Spleen (tissue), 11 donors: ENCODE data around the gene ARMC12. TPM values are rescaled to one million over a fixed set of nuclear protein-coding genes. Genes with fewer than 3 reads are reported as not detected.

Experiments
- DNase-seq: peaks from one replicate; pipeline ENCODE4 v3.0.0-alpha.2; 2020
- H3K27ac ChIP-seq, 8 donors: fragments of 200-600 bp; sonication (generic) in 7 of 8; 1 replicate in 4 of 8; 2 replicates in 4 of 8; pipeline versions ENCODE4 v1.5.0 to v1.8.0; 2016 to 2021; ENCODE audit warnings: inconsistent platforms in 4 of 8, mild to moderate bottlenecking in 4 of 8, moderate library complexity in 1 of 8
- H3K27me3 ChIP-seq, 7 donors: fragments of 200-600 bp; sonication (generic) in 6 of 7; replicated peaks in 1 of 7; 1 replicate in 4 of 7; 2 replicates in 3 of 7; pipeline versions ENCODE4 v1.5.0 to v1.8.0; 2016 to 2021; ENCODE audit warnings: inconsistent platforms in 3 of 7, mild to moderate bottlenecking in 1 of 7
- H3K36me3 ChIP-seq, 6 donors: fragments of 200-600 bp; sonication (generic) in 5 of 6; 1 replicate in 4 of 6; 2 replicates in 2 of 6; pipeline versions ENCODE4 v1.5.0 to v1.8.0; 2016 to 2021; ENCODE audit warnings: inconsistent platforms in 2 of 6
- H3K4me1 ChIP-seq, 6 donors: fragments of 200-600 bp; sonication (generic) in 5 of 6; 1 replicate in 3 of 6; 2 replicates in 3 of 6; pipeline versions ENCODE4 v1.5.0 to v1.8.0; 2016 to 2021; ENCODE audit warnings: inconsistent platforms in 3 of 6
- H3K4me3 ChIP-seq, 8 donors: fragments of 200-600 bp; sonication (generic) in 7 of 8; 1 replicate in 4 of 8; 2 replicates in 4 of 8; pipeline versions ENCODE4 v1.5.0 to v1.8.0; 2016 to 2021; ENCODE audit warnings: inconsistent platforms in 4 of 8, mild to moderate bottlenecking in 4 of 8, moderate library complexity in 2 of 8
- H3K9me3 ChIP-seq, 8 donors: fragments of 200-600 bp; sonication (generic) in 7 of 8; 1 replicate in 4 of 8; 2 replicates in 4 of 8; pipeline versions ENCODE4 v1.5.0 to v1.8.0; 2016 to 2021; ENCODE audit warnings: inconsistent platforms in 4 of 8
- POLR2A ChIP-seq, 3 donors: fragments of 450-650 bp; IDR thresholded peaks; one replicate each; pipeline ENCODE4 v1.5.1; 2017; ENCODE audit warnings: antibody characterized with exemption in 3 of 3, mild to moderate bottlenecking in 1 of 3
- POLR2AphosphoS5 ChIP-seq, 3 donors: sonication (generic); formaldehyde crosslinking; IDR thresholded peaks; one replicate each; pipeline ENCODE4 v1.5.1; 2017; ENCODE audit warnings: antibody characterized with exemption in 3 of 3
- WGBS, 5 donors: extraction: QIAGEN DNeasy Blood & Tissue Kit in 3 of 5; methylation state at CpG; one replicate each; pipeline versions ENCODE4 v1.1.5 to v1.1.7; 2013 to 2018; 5-methylcytosine and 5-hydroxymethylcytosine counted together
- intact Hi-C: fragments of 100-400 bp; cut with DNase I; formaldehyde crosslinking; loops from one replicate; pipeline ENCODE4 v1.15.0; 2023; ENCODE audit warnings: low total_unique reads
- polyA plus RNA-seq, 3 donors: library from polyadenylated mRNA; stranded (reverse); fragments of 200-250 nt; gene quantifications; one replicate each; pipeline ENCODE4 v1.2.1, GENCODE V29; 2013
- total RNA-seq, 7 donors: library from RNA; depleted of rRNA in 3 of 7; stranded (reverse); fragments of >200 nt in 3 of 7; fragmentation: NEBNext Ultra II Directional in 4 of 7; extraction: Animal tissue kit (Norgen Biotek cat#: 25700) in 4 of 7; gene quantifications; one replicate each; pipeline versions ENCODE4 v1.1.0 to v1.2.1, GENCODE V29; 2016 to 2021
- TF ChIP-seq, protein P1 (sequence below), 11 experiments: fragments of 200-600 bp in 7 of 11; fragments of 450-650 bp in 4 of 11; sonication (generic) in 4 of 11; IDR thresholded peaks in 8 of 11; conservative IDR thresholded peaks in 3 of 11; 1 replicate in 7 of 11; 2 replicates in 4 of 11; pipeline versions ENCODE4 v1.4.0 to v1.8.0; 2016 to 2021; ENCODE audit warnings: antibody characterized with exemption in 11 of 11, inconsistent platforms in 4 of 11, mild to moderate bottlenecking in 1 of 11
- donor health status: healthy with polysubstance abuse.
- donor health status: DM: no; HTN: no; CAD: no; lungs with moderate emphysema.
- donor health status: DM: no; HTN: no; CAD: no.
- donor health status: Bipolar disorder and iron deficiency.
- donor health status: healthy.
- donor health status: DM: no; HTN: no; CAD: no.
- donor health status: DM: yes; HTN: yes; CAD: no.

ARMC12 gene
- total and polyA plus RNA-seq, 10 donors = 0.23 to 4.1 (median 1.2) TPM

DNA sequence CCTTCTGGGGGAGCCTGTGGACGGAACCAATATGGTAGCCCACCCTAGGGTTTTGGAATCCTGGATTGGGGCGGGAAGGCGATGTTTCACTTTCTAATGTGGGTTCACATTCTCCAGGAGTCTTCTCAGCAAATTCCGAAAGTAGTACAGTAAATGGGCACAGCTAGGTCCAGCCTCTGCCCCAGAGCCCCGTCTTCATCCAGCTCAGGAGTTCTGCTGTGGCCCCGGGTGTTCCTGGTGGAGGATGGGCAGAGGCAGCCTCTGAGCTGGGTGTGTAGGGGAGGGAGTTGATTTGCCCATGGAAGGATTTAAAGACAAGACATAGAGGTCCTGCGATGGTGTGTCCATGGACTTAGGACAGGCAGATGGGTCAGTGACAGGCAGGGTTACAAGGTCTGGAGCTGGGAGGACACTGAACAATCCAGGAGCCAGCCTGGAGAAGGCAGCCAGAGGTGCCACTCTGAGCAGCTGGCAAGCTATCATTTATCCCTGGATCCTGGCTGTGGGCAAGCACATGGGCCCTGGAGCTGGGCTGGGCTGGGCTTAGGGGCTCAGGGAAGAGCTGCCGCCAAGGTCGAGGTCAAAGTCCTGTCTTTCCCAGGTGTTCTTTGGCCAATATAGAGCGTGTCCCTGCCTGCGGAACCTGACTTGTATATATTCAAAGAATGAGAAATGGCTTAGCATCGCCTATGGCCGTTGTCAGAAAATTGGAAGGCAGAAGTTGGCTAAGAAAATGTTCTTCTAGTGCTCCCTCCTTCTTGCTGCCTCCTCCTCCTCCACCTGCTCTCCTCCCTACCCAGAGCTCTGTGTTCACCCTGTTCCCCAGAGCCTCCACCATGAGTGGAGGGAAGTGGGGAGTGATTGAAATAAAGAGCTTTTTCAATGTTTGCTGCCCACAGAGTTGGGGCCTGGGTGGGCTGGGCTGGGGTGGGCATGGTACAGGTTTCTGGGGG lies 50.7 kb downstream of the ARMC12 start:
- no peak for TF ChIP-seq POLR2AphosphoS5 (IDR thresholded peaks at IDR 0.05)
- no peak for TF ChIP-seq POLR2A (IDR thresholded peaks at IDR 0.05)
- TF ChIP-seq, protein P1, sequence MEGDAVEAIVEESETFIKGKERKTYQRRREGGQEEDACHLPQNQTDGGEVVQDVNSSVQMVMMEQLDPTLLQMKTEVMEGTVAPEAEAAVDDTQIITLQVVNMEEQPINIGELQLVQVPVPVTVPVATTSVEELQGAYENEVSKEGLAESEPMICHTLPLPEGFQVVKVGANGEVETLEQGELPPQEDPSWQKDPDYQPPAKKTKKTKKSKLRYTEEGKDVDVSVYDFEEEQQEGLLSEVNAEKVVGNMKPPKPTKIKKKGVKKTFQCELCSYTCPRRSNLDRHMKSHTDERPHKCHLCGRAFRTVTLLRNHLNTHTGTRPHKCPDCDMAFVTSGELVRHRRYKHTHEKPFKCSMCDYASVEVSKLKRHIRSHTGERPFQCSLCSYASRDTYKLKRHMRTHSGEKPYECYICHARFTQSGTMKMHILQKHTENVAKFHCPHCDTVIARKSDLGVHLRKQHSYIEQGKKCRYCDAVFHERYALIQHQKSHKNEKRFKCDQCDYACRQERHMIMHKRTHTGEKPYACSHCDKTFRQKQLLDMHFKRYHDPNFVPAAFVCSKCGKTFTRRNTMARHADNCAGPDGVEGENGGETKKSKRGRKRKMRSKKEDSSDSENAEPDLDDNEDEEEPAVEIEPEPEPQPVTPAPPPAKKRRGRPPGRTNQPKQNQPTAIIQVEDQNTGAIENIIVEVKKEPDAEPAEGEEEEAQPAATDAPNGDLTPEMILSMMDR (IDR thresholded peaks at IDR 0.05 in 8 of 11, conservative IDR thresholded peaks at IDR 0.05 in 3 of 11) = no peak
- H3K4me1 ChIP-seq = peaks cover 0 to 7% (median 0%) of the 10 kb centered on the region in 6 donors
- no peaks in the 10 kb centered on the region for H3K36me3 ChIP-seq
- intact Hi-C loops = no loop called here
- H3K27me3 ChIP-seq = peaks cover 0 to 63% (median 32%) of the 10 kb centered on the region in 7 donors
- WGBS, 5 donors = 80 to 88% (median 84%) methylated on average over 13 of the region's 13 CpGs
- H3K27ac ChIP-seq = no peak overlapping the region
- H3K9me3 ChIP-seq = no peaks in the 10 kb centered on the region
- DNase-seq = no peak
- H3K4me3 ChIP-seq = no peak overlapping the region

DNA sequence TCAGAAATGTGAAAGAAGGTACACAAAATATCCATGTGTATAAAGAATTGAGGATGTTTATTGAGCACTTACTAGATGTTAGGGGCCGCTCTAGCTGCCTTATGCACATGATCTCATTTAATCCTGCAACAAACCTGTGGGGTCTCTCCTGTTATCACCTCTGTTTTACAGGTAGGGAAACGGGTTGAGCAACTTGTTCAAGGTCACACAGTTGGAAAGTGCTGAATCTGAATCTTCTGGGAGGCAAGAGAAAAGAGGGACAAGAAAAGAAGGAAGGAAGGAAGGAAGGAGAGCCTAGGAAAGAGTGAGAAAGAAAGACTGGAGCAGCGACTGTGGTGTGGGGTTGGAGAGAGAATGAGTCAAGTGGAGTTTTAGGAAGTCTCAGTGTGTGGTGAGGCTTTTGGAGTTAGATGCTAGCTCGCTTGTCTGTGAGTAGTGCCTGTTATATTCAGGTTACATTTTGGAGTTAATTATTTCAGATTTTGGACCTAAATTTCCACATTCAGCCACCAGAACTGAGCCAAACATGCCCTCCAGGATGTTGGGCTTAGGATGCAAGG lies 51.7 kb downstream of the ARMC12 start:
- intact Hi-C loops = no loop called here
- H3K4me3 ChIP-seq = no peak overlapping the region
- H3K27me3 ChIP-seq = peaks cover 0 to 63% (median 32%) of the 10 kb centered on the region in 7 donors
- H3K36me3 ChIP-seq = no peaks in the 10 kb centered on the region
- no peak for DNase-seq
- WGBS, 5 donors = 55 to 67% (median 60%) methylated on average over 4 of the region's 4 CpGs
- H3K27ac ChIP-seq = no peak overlapping the region
- TF ChIP-seq, protein P1 (IDR thresholded peaks at IDR 0.05 in 8 of 11, conservative IDR thresholded peaks at IDR 0.05 in 3 of 11) = no peak
- TF ChIP-seq POLR2A (IDR thresholded peaks at IDR 0.05) = no peak
- TF ChIP-seq POLR2AphosphoS5 (IDR thresholded peaks at IDR 0.05) = no peak
- peaks cover 0 to 7% (median 0%) of the 10 kb centered on the region in 6 donors for H3K4me1 ChIP-seq
- H3K9me3 ChIP-seq = no peaks in the 10 kb centered on the region

DNA sequence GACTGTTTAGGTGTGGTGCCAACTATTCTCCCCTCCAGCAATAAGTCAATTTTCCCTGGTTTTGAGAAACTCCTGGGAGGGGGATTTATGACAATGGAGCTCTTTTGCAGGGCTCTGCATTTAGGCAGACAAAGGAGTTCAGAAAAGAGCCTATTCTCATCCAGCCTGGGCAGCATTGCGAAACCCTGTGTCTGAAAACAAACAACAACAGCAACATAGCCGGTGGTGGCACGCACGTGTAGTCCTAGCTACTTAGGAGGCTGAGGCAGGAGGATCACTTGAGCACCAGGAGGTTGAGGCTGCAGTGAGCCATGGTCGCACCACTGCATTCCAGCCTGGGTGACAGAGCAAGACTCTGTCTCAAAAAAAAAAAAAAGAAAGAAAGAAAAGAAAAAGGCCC lies 53.9 kb downstream of the ARMC12 start:
- DNase-seq = no peak
- TF ChIP-seq POLR2AphosphoS5 (IDR thresholded peaks at IDR 0.05) (no peak), POLR2A (IDR thresholded peaks at IDR 0.05) (no peak)
- TF ChIP-seq, protein P1 (IDR thresholded peaks at IDR 0.05 in 8 of 11, conservative IDR thresholded peaks at IDR 0.05 in 3 of 11) = no peak
- WGBS, 5 donors = 81 to 88% (median 86%) methylated on average over 5 of the region's 5 CpGs
- Histone ChIP-seq H3K4me3 (no peak overlapping the region), H3K27me3 (peaks cover 0 to 50% (median 31%) of the 10 kb centered on the region in 7 donors), H3K9me3 (no peaks in the 10 kb centered on the region), H3K36me3 (no peaks in the 10 kb centered on the region), H3K27ac (no peak overlapping the region), H3K4me1 (peaks cover 0 to 7% (median 0%) of the 10 kb centered on the region in 6 donors)
- intact Hi-C loops = no loop called here
